ENCODE measurements around the gene CRLF1.

Gene CRLF1

GRCh38 chr19:18636969-18637629 lies 30.5 kb upstream of the CRLF1 start, which contains the start of gene KLHL26:
KLHL26 (plus strand) TSS chr19:18637028; CDS start chr19:18637055, 27 bp downstream.
- no peak for TF ChIP-seq CTCF (IDR thresholded peaks at IDR 0.05; ENCODE audit: low read depth, low read length, missing control alignments)
- DNase-seq (ENCODE audit: low read depth), result no peak
- peak within 1 kb of the TSS; percentile 85 for H3K4me3 ChIP-seq (ENCODE audit: low read depth, low read length)

- peak overlapping the region; percentile 85 for H3K4me3 ChIP-seq (ENCODE audit: low read depth, low read length)
- DNase-seq (ENCODE audit: low read depth), result peak; percentile 82
- TF ChIP-seq CTCF (IDR thresholded peaks at IDR 0.05; ENCODE audit: low read depth, low read length, missing control alignments), result no peak
Observed at GRCh38 chr19:18636183-18636968, 29.8 kb upstream of the CRLF1 start.

GRCh38 chr19:18635831-18636182 lies 29.2 kb upstream of the CRLF1 start:
- no peak for TF ChIP-seq CTCF (IDR thresholded peaks at IDR 0.05; ENCODE audit: low read depth, low read length, missing control alignments)
- no peak for DNase-seq (ENCODE audit: low read depth)
- no peak overlapping the region for H3K4me3 ChIP-seq (ENCODE audit: low read depth, low read length)

- no peak overlapping the region for H3K4me3 ChIP-seq (ENCODE audit: low read depth, low read length)
- TF ChIP-seq CTCF (IDR thresholded peaks at IDR 0.05; ENCODE audit: low read depth, low read length, missing control alignments), result no peak
- no peak for DNase-seq (ENCODE audit: low read depth)
Observed at GRCh38 chr19:18634612-18635297, 28.2 kb upstream of the CRLF1 start.

GRCh38 chr19:18633321-18633720 lies 26.7 kb upstream of the CRLF1 start:
- no peak overlapping the region for H3K4me3 ChIP-seq (ENCODE audit: low read depth, low read length)
- TF ChIP-seq CTCF (IDR thresholded peaks at IDR 0.05; ENCODE audit: low read depth, low read length, missing control alignments), result no peak
- no peak for DNase-seq (ENCODE audit: low read depth)

GRCh38 chr19:18629166-18630088 lies 22.8 kb upstream of the CRLF1 start:
- no peak for DNase-seq (ENCODE audit: low read depth)
- no peak overlapping the region for H3K4me3 ChIP-seq (ENCODE audit: low read depth, low read length)
- no peak for TF ChIP-seq CTCF (IDR thresholded peaks at IDR 0.05; ENCODE audit: low read depth, low read length, missing control alignments)
